ENCODE data around the gene CD44. TPM values are rescaled to one million over a fixed set of nuclear protein-coding genes. Genes with fewer than 3 reads are reported as not detected.

CD44 gene
- polyA plus RNA-seq, 3 donors from 2014 or later = 213 to 247 (median 216) TPM

- H3K36me3 Mint-ChIP-seq = peaks cover 4 to 15% (median 14%) of the 10 kb centered on the region in 3 donors
- DNase-seq = no peak
These were observed 8.3 kb downstream of the CD44 start for GRCh38 chr11:35147235-35147634.

GRCh38 chr11:35148163-35148837 lies 9.3 kb downstream of the CD44 start:
- Mint-ChIP-seq H3K4me1 (peaks cover 91 to 98% of the 10 kb centered on the region in 2 donors), H3K36me3 (peaks cover 4 to 19% (median 14%) of the 10 kb centered on the region in 3 donors), H3K4me3 (peak overlapping the region in 2 of 5 donors; percentile 31 to 53), H3K9me3 (no peaks in the 10 kb centered on the region), H3K27me3 (ENCODE audit: low read depth in 3 of 3) (peaks cover 4 to 11% (median 6%) of the 10 kb centered on the region in 3 donors), H3K27ac (peak overlapping the region in 5 of 6 donors; percentile 46 to 83 (median 58))
- DNase-seq = peak in 1 of 3 donors; percentile 38

More at GRCh38 chr11:35147235-35147634, 8.3 kb downstream of the CD44 start:
- H3K27me3 Mint-ChIP-seq (ENCODE audit: low read depth in 3 of 3) = peaks cover 4 to 11% (median 6%) of the 10 kb centered on the region in 3 donors
- H3K27ac Mint-ChIP-seq = peak overlapping the region in 3 of 6 donors; percentile 25 to 98 (median 88)
- no peaks in the 10 kb centered on the region for H3K9me3 Mint-ChIP-seq
- peak overlapping the region in 1 of 5 donors; percentile 95 for H3K4me3 Mint-ChIP-seq
- peaks cover 93 to 98% of the 10 kb centered on the region in 2 donors for H3K4me1 Mint-ChIP-seq

GRCh38 chr11:35150454-35150853 lies 11.5 kb downstream of the CD44 start:
- DNase-seq = no peak
- H3K27me3 Mint-ChIP-seq (ENCODE audit: low read depth in 3 of 3) = peaks cover 0 to 6% (median 0%) of the 10 kb centered on the region in 3 donors
- no peaks in the 10 kb centered on the region for H3K9me3 Mint-ChIP-seq
- H3K4me3 Mint-ChIP-seq = no peak overlapping the region
- peaks cover 4 to 21% (median 15%) of the 10 kb centered on the region in 3 donors for H3K36me3 Mint-ChIP-seq
- peaks cover 91 to 98% of the 10 kb centered on the region in 2 donors for H3K4me1 Mint-ChIP-seq
- peak overlapping the region; percentile 13 to 88 (median 47) for H3K27ac Mint-ChIP-seq

GRCh38 chr11:35151241-35151640 lies 12.3 kb downstream of the CD44 start:
- Mint-ChIP-seq H3K36me3 (peaks cover 4 to 21% (median 15%) of the 10 kb centered on the region in 3 donors), H3K9me3 (no peaks in the 10 kb centered on the region), H3K27ac (peak overlapping the region; percentile 13 to 88 (median 52)), H3K4me1 (peaks cover 89 to 98% of the 10 kb centered on the region in 2 donors), H3K4me3 (peak overlapping the region in 2 of 5 donors; percentile 11 to 22), H3K27me3 (ENCODE audit: low read depth in 3 of 3) (peaks cover 0 to 4% (median 0%) of the 10 kb centered on the region in 3 donors)
- DNase-seq = no peak

- Mint-ChIP-seq H3K36me3 (peaks cover 4 to 21% (median 12%) of the 10 kb centered on the region in 3 donors), H3K27ac (peak overlapping the region; percentile 13 to 88 (median 47)), H3K4me3 (peak overlapping the region in 1 of 5 donors; percentile 10), H3K4me1 (peaks cover 89 to 98% of the 10 kb centered on the region in 2 donors), H3K9me3 (no peaks in the 10 kb centered on the region), H3K27me3 (ENCODE audit: low read depth in 3 of 3) (peaks cover 0 to 4% (median 0%) of the 10 kb centered on the region in 3 donors)
- no peak for DNase-seq
These were observed 12.8 kb downstream of the CD44 start for GRCh38 chr11:35151683-35152280.

GRCh38 chr11:35152575-35152974 lies 13.6 kb downstream of the CD44 start:
- peak overlapping the region in 5 of 6 donors; percentile 13 to 74 (median 54) for H3K27ac Mint-ChIP-seq
- no peaks in the 10 kb centered on the region for H3K9me3 Mint-ChIP-seq
- H3K36me3 Mint-ChIP-seq = peaks cover 4 to 26% (median 11%) of the 10 kb centered on the region in 3 donors
- H3K27me3 Mint-ChIP-seq (ENCODE audit: low read depth in 3 of 3) = peaks cover 0 to 1% (median 0%) of the 10 kb centered on the region in 3 donors
- H3K4me1 Mint-ChIP-seq = peaks cover 86 to 97% of the 10 kb centered on the region in 2 donors
- DNase-seq = no peak
- H3K4me3 Mint-ChIP-seq = peak overlapping the region in 1 of 5 donors; percentile 25

GRCh38 chr11:35153280-35153679 lies 14.3 kb downstream of the CD44 start:
- Mint-ChIP-seq H3K36me3 (peaks cover 4 to 23% (median 7%) of the 10 kb centered on the region in 3 donors), H3K4me1 (peaks cover 86 to 97% of the 10 kb centered on the region in 2 donors), H3K27me3 (ENCODE audit: low read depth in 3 of 3) (no peaks in the 10 kb centered on the region), H3K4me3 (no peak overlapping the region), H3K27ac (peak overlapping the region; percentile 19 to 74 (median 56)), H3K9me3 (no peaks in the 10 kb centered on the region)
- DNase-seq = no peak

GRCh38 chr11:35154952-35155351 lies 16.0 kb downstream of the CD44 start:
- no peaks in the 10 kb centered on the region for H3K9me3 Mint-ChIP-seq
- peak overlapping the region in 2 of 5 donors; percentile 0 to 54 for H3K4me3 Mint-ChIP-seq
- H3K27me3 Mint-ChIP-seq (ENCODE audit: low read depth in 3 of 3) = no peaks in the 10 kb centered on the region
- H3K27ac Mint-ChIP-seq = peak overlapping the region in 5 of 6 donors; percentile 19 to 80 (median 51)
- H3K36me3 Mint-ChIP-seq = peaks cover 0 to 15% (median 4%) of the 10 kb centered on the region in 3 donors
- peaks cover 87 to 97% of the 10 kb centered on the region in 2 donors for H3K4me1 Mint-ChIP-seq
- DNase-seq = no peak

GRCh38 chr11:35155677-35156076 lies 16.7 kb downstream of the CD44 start:
- no peaks in the 10 kb centered on the region for H3K9me3 Mint-ChIP-seq
- H3K27ac Mint-ChIP-seq = peak overlapping the region in 3 of 6 donors; percentile 22 to 77 (median 38)
- no peaks in the 10 kb centered on the region for H3K27me3 Mint-ChIP-seq (ENCODE audit: low read depth in 3 of 3)
- peaks cover 89 to 98% of the 10 kb centered on the region in 2 donors for H3K4me1 Mint-ChIP-seq
- peaks cover 0 to 15% (median 4%) of the 10 kb centered on the region in 3 donors for H3K36me3 Mint-ChIP-seq
- no peak for DNase-seq
- peak overlapping the region in 2 of 5 donors; percentile 17 to 34 for H3K4me3 Mint-ChIP-seq

- H3K27me3 Mint-ChIP-seq (ENCODE audit: low read depth in 3 of 3) = no peaks in the 10 kb centered on the region
- H3K4me1 Mint-ChIP-seq = peaks cover 93 to 98% of the 10 kb centered on the region in 2 donors
- no peaks in the 10 kb centered on the region for H3K9me3 Mint-ChIP-seq
- H3K27ac Mint-ChIP-seq = peak overlapping the region in 3 of 6 donors; percentile 30 to 92 (median 64)
- H3K36me3 Mint-ChIP-seq = peaks cover 0 to 15% (median 11%) of the 10 kb centered on the region in 3 donors
- no peak for DNase-seq
- H3K4me3 Mint-ChIP-seq = no peak overlapping the region
These were observed 19.1 kb downstream of the CD44 start for GRCh38 chr11:35157814-35158700.

GRCh38 chr11:35158701-35159510 lies 19.9 kb downstream of the CD44 start:
- peaks cover 0 to 13% (median 11%) of the 10 kb centered on the region in 3 donors for H3K36me3 Mint-ChIP-seq
- peaks cover 0 to 1% (median 0%) of the 10 kb centered on the region in 3 donors for H3K27me3 Mint-ChIP-seq (ENCODE audit: low read depth in 3 of 3)
- DNase-seq = no peak
- peak overlapping the region in 4 of 5 donors; percentile 25 to 53 (median 40) for H3K4me3 Mint-ChIP-seq
- peak overlapping the region; percentile 42 to 100 (median 86) for H3K27ac Mint-ChIP-seq
- no peaks in the 10 kb centered on the region for H3K9me3 Mint-ChIP-seq
- H3K4me1 Mint-ChIP-seq = peaks cover 93 to 98% of the 10 kb centered on the region in 2 donors

- Mint-ChIP-seq H3K9me3 (no peaks in the 10 kb centered on the region), H3K4me3 (peak overlapping the region; percentile 1 to 53 (median 21)), H3K4me1 (peaks cover 93 to 98% of the 10 kb centered on the region in 2 donors)
These were observed 21.4 kb downstream of the CD44 start for GRCh38 chr11:35160246-35160824.

More at GRCh38 chr11:35160246-35160824, 21.4 kb downstream of the CD44 start:
- Mint-ChIP-seq H3K27me3 (ENCODE audit: low read depth in 3 of 3) (peaks cover 0 to 10% (median 5%) of the 10 kb centered on the region in 3 donors), H3K36me3 (peaks cover 0 to 11% (median 4%) of the 10 kb centered on the region in 3 donors), H3K27ac (peak overlapping the region; percentile 42 to 100 (median 80))
- peak; percentile 53 to 71 (median 63) for DNase-seq

Data from immature natural killer cell (primary cell).